Effector memory CD8-positive, alpha-beta T cell (primary cell): Measurements from ENCODE around the gene GRIN2C.

Source experiments
- ATAC-seq: fragments of 150-1000 bp; cut with Tn5 transposase; replicated peaks from 2 replicates; pipeline ENCODE4 v1.10.0; 2021; ENCODE audit warnings: mild to moderate bottlenecking, moderate library complexity
- DNase-seq, 3 experiments: peaks; one replicate each; pipeline ENCODE4 v3.0.0; 2021
- H3K27ac Mint-ChIP-seq, 2 donors: one replicate each; pipeline ENCODE4 v1.8.0; 2022; ENCODE audit warnings: mild to moderate bottlenecking in 2 of 2, mixed read lengths in 2 of 2, moderate library complexity in 2 of 2
- H3K27me3 Mint-ChIP-seq, 2 donors: one replicate each; pipeline ENCODE4 v1.8.0; 2022; ENCODE audit warnings: mixed read lengths in 2 of 2
- H3K36me3 Mint-ChIP-seq: one replicate; pipeline ENCODE4 v1.8.0; 2022; ENCODE audit warnings: mild to moderate bottlenecking, moderate library complexity, mixed read lengths; ENCODE audit not compliant: insufficient read depth
- H3K4me1 Mint-ChIP-seq, 2 donors: one replicate each; pipeline ENCODE4 v1.8.0; 2022; ENCODE audit warnings: low read depth in 2 of 2, mixed read lengths in 2 of 2
- H3K4me3 Mint-ChIP-seq, 2 donors: one replicate each; pipeline ENCODE4 v1.8.0; 2022; ENCODE audit warnings: mild to moderate bottlenecking in 2 of 2, mixed read lengths in 2 of 2, moderate library complexity in 2 of 2
- H3K9me3 Mint-ChIP-seq, 2 donors: one replicate each; pipeline ENCODE4 v1.8.0; 2022; ENCODE audit warnings: mixed read lengths in 2 of 2

GRIN2C gene

DNA sequence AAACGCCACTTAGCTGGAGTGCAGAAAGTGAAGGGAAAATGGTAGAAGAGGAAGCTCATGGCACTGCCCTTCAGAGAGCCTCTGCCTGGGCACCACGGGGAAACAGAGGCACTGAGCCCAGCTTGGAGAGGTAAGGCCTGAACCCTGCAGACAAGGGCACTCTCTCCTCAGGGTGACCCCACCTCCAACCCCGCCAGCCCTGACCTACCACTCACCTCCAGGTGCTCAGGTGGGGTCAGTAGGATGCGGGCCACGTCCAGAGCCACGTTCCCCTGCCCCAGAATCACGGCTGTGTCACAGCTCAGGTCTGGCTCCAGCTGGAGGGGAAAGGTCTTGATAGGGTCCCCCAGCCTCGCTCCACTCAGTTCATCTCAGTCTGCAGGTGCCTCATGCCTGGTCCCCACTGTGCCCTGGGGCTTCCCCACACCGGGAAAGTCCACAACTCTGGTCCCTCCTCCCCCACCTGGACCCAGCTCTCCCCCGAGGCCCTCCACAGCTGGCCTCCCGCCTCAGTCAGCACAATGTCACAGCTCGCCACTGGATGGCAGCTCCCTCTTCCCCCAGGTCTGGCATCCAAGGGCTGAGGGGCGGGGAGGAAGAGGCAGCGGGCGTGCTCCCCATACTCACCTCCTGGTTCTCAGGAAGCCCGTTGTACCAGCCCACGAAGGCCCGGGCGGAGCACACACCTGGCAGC, 6.0 kb upstream of the GRIN2C start:
- peaks cover 12 to 15% of the 10 kb centered on the region in 2 donors for H3K27me3 Mint-ChIP-seq
- H3K9me3 Mint-ChIP-seq: no peaks in the 10 kb centered on the region
- ATAC-seq (no peak), DNase-seq (no peak)
- H3K4me1 Mint-ChIP-seq: peaks cover 11 to 16% of the 10 kb centered on the region in 2 donors
- peaks cover 3% of the 10 kb centered on the region for H3K36me3 Mint-ChIP-seq
- peak overlapping the region in 1 of 2 donors; percentile 62 for H3K27ac Mint-ChIP-seq
- no peak overlapping the region for H3K4me3 Mint-ChIP-seq

- H3K27me3 Mint-ChIP-seq: peaks cover 19 to 22% of the 10 kb centered on the region in 2 donors
- ATAC-seq: peak; percentile 66
- DNase-seq: peak; percentile 64 to 76 (median 69)
- peak overlapping the region; percentile 55 to 62 for H3K27ac Mint-ChIP-seq
- H3K4me1 Mint-ChIP-seq: peaks cover 15 to 18% of the 10 kb centered on the region in 2 donors
- peaks cover 5% of the 10 kb centered on the region for H3K36me3 Mint-ChIP-seq
- no peaks in the 10 kb centered on the region for H3K9me3 Mint-ChIP-seq
- no peak overlapping the region for H3K4me3 Mint-ChIP-seq
These were observed 5.2 kb upstream of the GRIN2C start for GRCh38 chr17:74864866-74865395.

DNA sequence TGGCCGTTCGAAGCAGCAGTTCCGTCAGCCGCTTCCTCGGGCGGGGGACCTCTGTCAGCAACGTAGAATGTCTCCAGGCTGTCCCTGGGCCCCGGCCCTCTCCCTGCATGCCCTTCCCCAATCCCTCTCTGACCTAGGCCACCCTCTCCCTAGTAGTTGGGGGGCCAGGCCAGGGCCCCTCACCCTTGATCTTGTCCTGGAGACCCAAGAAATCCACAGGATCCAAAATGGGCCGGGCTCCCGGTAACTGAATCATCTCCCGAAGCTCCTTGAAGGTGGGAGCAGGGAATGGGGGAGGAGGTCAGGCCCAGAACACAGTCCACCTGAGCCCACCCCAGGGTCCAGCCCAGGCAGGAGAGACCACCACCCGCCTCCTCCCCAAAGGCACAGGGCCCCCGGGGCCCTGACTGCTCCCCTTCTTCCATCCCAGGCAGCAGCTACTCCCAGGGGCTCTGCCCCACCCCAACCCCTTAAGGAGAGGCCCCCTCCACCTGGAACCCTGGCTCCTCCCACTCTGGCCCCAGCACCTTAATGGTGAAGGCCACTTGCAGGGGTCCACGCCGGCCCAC, 4.7 kb upstream of the GRIN2C start:
- Mint-ChIP-seq H3K4me1 (peaks cover 15 to 18% of the 10 kb centered on the region in 2 donors), H3K9me3 (no peaks in the 10 kb centered on the region), H3K27ac (peak overlapping the region in 1 of 2 donors; percentile 55), H3K4me3 (no peak overlapping the region), H3K27me3 (peaks cover 19 to 27% of the 10 kb centered on the region in 2 donors), H3K36me3 (peaks cover 5% of the 10 kb centered on the region)
- DNase-seq (no peak), ATAC-seq (no peak)

DNA sequence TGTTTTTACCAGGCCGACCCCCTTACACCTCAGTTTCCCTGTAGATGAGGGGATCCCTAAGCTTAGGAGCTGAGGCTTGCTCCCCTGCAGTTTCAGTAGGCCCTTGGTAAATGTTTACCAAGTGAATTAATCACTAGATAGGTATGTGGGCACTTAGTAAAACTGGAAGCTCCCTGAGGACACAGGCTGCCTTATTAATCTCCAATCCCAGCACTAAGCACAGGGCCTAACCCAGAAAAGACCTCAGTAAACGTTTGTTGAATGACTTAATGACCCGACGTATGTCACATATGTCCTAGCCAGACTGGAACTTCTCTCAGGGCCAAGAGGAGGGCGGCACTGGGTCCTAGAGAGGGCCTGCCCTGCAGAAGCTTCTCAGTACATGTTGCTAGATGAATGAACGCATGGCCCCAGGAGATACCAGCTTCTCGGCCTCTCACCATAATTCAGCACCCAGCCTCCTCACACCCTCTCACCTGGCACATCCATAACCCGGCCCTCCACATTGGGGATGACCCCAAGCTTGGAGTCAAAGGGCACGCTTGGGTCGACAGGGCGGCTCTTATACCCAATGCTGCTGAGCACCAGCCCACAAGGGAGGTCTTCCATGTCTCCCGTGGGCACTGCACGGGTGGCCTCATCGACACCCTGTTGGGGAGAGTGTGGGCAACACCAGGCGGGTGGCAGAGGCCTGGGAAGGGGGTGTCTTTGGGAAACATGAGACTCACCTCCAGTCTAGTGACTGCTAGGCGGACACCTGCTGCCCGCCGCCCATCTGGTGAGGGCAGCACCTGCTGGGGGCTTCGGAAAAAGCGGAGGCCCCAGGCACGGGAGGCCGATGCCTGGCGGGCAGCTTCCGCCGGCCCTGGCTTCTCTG, 4.0 kb upstream of the GRIN2C start:
- Mint-ChIP-seq H3K9me3 (no peaks in the 10 kb centered on the region), H3K36me3 (peaks cover 5% of the 10 kb centered on the region), H3K27ac (peak overlapping the region in 1 of 2 donors; percentile 17), H3K4me3 (no peak overlapping the region), H3K4me1 (peaks cover 15 to 19% of the 10 kb centered on the region in 2 donors), H3K27me3 (peaks cover 26 to 35% of the 10 kb centered on the region in 2 donors)
- no peak for DNase-seq
- no peak for ATAC-seq

- Mint-ChIP-seq H3K36me3 (peaks cover 5% of the 10 kb centered on the region), H3K4me1 (peaks cover 15 to 19% of the 10 kb centered on the region in 2 donors), H3K4me3 (no peak overlapping the region), H3K27ac (peak overlapping the region in 1 of 2 donors; percentile 17), H3K27me3 (peaks cover 33 to 42% of the 10 kb centered on the region in 2 donors), H3K9me3 (no peaks in the 10 kb centered on the region)
- no peak for DNase-seq
- no peak for ATAC-seq
These were observed 3.2 kb upstream of the GRIN2C start for GRCh38 chr17:74862919-74863318.

DNA sequence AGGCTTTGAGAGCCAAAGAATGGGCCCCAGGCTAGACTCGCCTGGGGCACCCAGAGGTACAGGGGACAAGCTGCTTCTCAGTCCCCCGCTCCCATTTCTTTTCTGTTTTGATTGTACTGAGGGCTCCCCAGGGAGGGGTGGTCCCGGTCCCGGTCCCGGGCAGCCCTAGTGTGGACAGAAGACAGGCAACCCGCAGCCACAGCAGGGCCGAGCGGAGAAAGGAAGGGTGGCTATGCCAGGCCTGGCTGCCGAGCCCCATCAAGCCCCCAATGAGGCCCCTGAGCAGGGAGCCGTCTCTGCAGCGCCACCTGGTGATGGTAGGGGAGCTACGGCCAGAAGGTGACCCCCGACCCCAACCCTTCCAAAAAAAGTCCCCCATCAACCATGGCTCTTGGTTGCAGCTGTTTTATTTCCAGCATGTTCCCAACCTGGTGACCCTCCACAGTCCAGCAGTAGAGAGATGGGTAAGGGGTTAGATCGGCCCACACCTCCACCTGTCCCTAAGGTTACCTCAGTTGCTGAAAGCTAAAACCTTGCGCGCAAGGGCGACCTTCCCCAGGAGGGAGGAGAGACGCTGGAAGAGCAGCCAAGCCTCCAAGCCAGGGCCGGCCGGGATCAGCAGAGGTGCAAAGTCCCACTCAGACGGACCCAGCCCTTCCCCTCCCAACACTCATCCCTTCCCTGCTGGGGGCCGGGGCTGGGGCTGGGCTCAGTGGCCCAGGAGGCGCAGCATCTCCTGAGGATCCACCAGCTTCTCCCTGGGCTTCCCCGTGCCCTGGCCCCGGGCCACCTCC, 2.6 kb upstream of the GRIN2C start:
- H3K9me3 Mint-ChIP-seq: no peaks in the 10 kb centered on the region
- H3K27me3 Mint-ChIP-seq: peaks cover 40 to 48% of the 10 kb centered on the region in 2 donors
- ATAC-seq: peak; percentile 55
- H3K4me1 Mint-ChIP-seq: peaks cover 13 to 19% of the 10 kb centered on the region in 2 donors
- no peak overlapping the region for H3K27ac Mint-ChIP-seq
- H3K36me3 Mint-ChIP-seq: peaks cover 5% of the 10 kb centered on the region
- H3K4me3 Mint-ChIP-seq: peak overlapping the region; percentile 53 to 65
- peak; percentile 55 to 64 (median 63) for DNase-seq

- H3K27me3 Mint-ChIP-seq: peaks cover 46 to 54% of the 10 kb centered on the region in 2 donors
- ATAC-seq (peak; percentile 18), DNase-seq (no peak)
- no peaks in the 10 kb centered on the region for H3K9me3 Mint-ChIP-seq
- H3K36me3 Mint-ChIP-seq: peaks cover 5% of the 10 kb centered on the region
- no peak overlapping the region for H3K27ac Mint-ChIP-seq
- peak overlapping the region; percentile 53 to 65 for H3K4me3 Mint-ChIP-seq
- H3K4me1 Mint-ChIP-seq: peaks cover 12 to 19% of the 10 kb centered on the region in 2 donors
These were observed 2.0 kb upstream of the GRIN2C start for GRCh38 chr17:74861662-74862107.

DNA sequence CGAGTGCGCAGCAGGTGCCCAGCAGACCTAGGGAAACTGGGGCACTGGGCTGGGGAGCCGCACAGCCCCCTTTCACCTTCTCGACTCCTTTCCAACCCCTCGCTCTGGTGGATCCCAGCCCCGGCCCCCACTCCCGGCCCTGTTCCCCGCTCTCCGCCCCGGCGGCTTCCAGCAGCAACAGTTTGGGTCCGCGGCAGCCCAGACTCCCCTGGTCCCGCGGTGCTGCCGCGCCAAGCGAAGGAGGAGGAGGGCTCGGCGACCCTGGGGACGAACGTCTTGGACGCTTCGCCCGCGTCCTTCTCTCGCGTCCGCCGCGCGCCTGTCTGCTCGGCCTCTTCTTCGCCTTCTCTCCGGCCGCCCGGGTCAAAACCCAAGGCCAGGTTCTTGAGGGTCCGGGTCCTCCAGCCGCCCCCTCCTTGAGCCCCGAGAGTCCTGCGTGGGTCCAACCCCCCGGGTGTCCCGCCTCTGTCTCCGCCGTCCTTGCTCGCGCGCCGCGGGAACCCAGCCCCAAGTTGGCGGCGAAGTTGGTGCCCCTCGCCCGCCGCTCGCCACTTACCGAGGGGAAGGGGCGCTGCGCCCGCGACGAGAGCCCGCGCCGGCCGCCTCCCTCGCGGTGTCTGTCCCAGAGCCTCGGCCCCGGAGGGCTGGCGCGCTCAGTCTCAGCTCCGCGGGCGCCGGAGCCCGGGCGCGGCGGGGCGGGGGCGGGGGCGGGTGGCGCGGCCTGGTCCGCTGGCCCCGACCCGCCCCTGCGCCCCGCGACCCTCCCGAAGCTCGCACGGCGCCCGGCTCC, 1.4 kb upstream of the GRIN2C start:
- no peak for DNase-seq
- ATAC-seq: peak; percentile 6
- Mint-ChIP-seq H3K4me1 (peaks cover 12 to 19% of the 10 kb centered on the region in 2 donors), H3K36me3 (peaks cover 5% of the 10 kb centered on the region), H3K4me3 (peak overlapping the region; percentile 62 to 73), H3K27me3 (peaks cover 52 to 60% of the 10 kb centered on the region in 2 donors), H3K9me3 (no peaks in the 10 kb centered on the region), H3K27ac (no peak overlapping the region)

GRCh38 chr17:74860229-74860871, 665 bp upstream of the GRIN2C start:
- H3K27ac Mint-ChIP-seq: no peak overlapping the region
- peaks cover 12 to 19% of the 10 kb centered on the region in 2 donors for H3K4me1 Mint-ChIP-seq
- peak overlapping the region; percentile 62 to 73 for H3K4me3 Mint-ChIP-seq
- H3K27me3 Mint-ChIP-seq: peaks cover 59 to 68% of the 10 kb centered on the region in 2 donors
- ATAC-seq (peak; percentile 26), DNase-seq (no peak)
- no peaks in the 10 kb centered on the region for H3K9me3 Mint-ChIP-seq
- H3K36me3 Mint-ChIP-seq: peaks cover 8% of the 10 kb centered on the region

DNA sequence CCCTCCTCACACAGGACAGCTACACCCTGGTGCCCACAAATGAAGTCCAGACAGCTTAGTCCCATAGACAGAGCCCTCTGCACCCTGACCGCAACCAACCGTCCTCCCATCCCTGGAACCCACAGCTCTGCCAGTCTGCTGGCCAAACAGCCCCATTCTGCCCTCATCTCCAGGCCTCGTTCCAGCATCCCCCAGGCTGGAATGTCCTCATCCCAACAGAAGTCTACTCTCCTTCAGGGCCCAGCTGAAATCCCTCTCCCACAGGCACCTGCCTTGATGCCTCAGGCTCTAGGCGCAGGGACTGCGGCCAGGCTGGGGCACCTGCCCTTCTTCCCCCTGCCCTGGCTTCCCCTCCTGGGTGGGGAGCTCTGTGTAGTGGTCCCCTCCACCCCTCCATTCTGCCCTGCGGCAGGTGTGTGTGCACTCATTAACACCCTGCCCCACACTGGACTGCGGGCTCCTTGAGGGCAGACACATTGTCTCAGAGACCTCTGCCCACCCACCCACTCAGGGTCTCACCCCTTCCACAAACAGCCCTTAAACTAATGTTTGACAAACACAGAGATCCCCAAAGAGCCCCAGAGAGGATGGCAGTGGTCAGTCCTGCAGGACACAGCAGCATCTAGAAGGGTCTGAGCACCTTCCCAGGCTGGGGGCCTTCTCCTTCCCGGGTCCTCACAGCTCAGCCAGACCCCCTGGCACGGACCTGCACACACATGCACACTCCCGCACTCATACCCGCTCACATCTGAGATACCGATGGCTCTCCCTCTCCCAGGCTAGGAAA, 820 bp downstream of the GRIN2C start:
- H3K36me3 Mint-ChIP-seq: peaks cover 5% of the 10 kb centered on the region
- ATAC-seq: no peak
- H3K27ac Mint-ChIP-seq: peak overlapping the region in 1 of 2 donors; percentile 35
- no peaks in the 10 kb centered on the region for H3K9me3 Mint-ChIP-seq
- H3K4me1 Mint-ChIP-seq: peaks cover 7 to 12% of the 10 kb centered on the region in 2 donors
- H3K27me3 Mint-ChIP-seq: peaks cover 74 to 82% of the 10 kb centered on the region in 2 donors
- peak overlapping the region; percentile 61 to 69 for H3K4me3 Mint-ChIP-seq
- DNase-seq: no peak

GRCh38 chr17:74857191-74857590, 2.5 kb downstream of the GRIN2C start:
- Mint-ChIP-seq H3K9me3 (no peaks in the 10 kb centered on the region), H3K36me3 (peaks cover 5% of the 10 kb centered on the region), H3K4me3 (no peak overlapping the region), H3K4me1 (peaks cover 11 to 14% of the 10 kb centered on the region in 2 donors), H3K27ac (no peak overlapping the region), H3K27me3 (peaks cover 85 to 91% of the 10 kb centered on the region in 2 donors)
- DNase-seq (no peak), ATAC-seq (no peak)
